Liver (tissue), 9 donors: ENCODE measurements around the gene PCBP1. TPM values are rescaled to one million over a fixed set of nuclear protein-coding genes. Genes with fewer than 3 reads are reported as not detected.

Source experiments
- DNase-seq: peaks from one replicate; pipeline ENCODE4 v3.0.0-alpha.2; 2017; ENCODE audit warnings: low spot score
- H3K27ac ChIP-seq, 2 donors: one replicate each; pipeline ENCODE4 v1.7.0; 2013; ENCODE audit warnings: inconsistent platforms in 2 of 2, low read length in 2 of 2, control low read depth in 1 of 2, low read depth in 1 of 2, mild to moderate bottlenecking in 1 of 2
- H3K27me3 ChIP-seq, 4 donors: one replicate each; pipeline versions ENCODE4 v1.6.1 to v1.7.0; 2013; ENCODE audit warnings: low read length in 3 of 4, inconsistent platforms in 1 of 4, mild to moderate bottlenecking in 1 of 4, moderate library complexity in 1 of 4; ENCODE audit not compliant: control insufficient read depth in 4 of 4, insufficient read depth in 4 of 4
- H3K36me3 ChIP-seq, 4 donors: one replicate each; pipeline versions ENCODE4 v1.6.1 to v1.7.0; 2013; ENCODE audit warnings: low read length in 3 of 4, mild to moderate bottlenecking in 3 of 4, low read depth in 1 of 4, moderate library complexity in 1 of 4; ENCODE audit not compliant: control insufficient read depth in 4 of 4, insufficient read depth in 3 of 4
- H3K4me1 ChIP-seq, 4 donors: one replicate each; pipeline versions ENCODE4 v1.6.1 to v1.7.0; 2013; ENCODE audit warnings: low read length in 3 of 4, mild to moderate bottlenecking in 3 of 4, moderate library complexity in 1 of 4; ENCODE audit not compliant: control insufficient read depth in 4 of 4, insufficient read depth in 4 of 4
- H3K4me3 ChIP-seq, 3 donors: one replicate each; pipeline versions ENCODE4 v1.6.1 to v1.7.0; 2013; ENCODE audit warnings: low read length in 3 of 3, control low read depth in 1 of 3, low read depth in 1 of 3, mild to moderate bottlenecking in 1 of 3
- H3K9ac ChIP-seq, 2 donors: one replicate each; pipeline ENCODE4 v1.7.0; 2013; ENCODE audit warnings: low read length in 2 of 2, mild to moderate bottlenecking in 2 of 2, moderate library complexity in 2 of 2, control low read depth in 1 of 2, low read depth in 1 of 2
- H3K9me3 ChIP-seq, 4 donors: one replicate each; pipeline versions ENCODE4 v1.6.1 to v1.7.0; 2013; ENCODE audit warnings: low read length in 3 of 4; ENCODE audit not compliant: control insufficient read depth in 4 of 4
- CTCF ChIP-seq: fragments of 150-350 bp; IDR thresholded peaks from 2 replicates; pipeline ENCODE4 v1.5.1; 2017; ENCODE audit warnings: improper control_type of control experiment, low read depth, low read length; ENCODE audit not compliant: missing input control
- EGR1 ChIP-seq, 2 donors: IDR thresholded peaks; 2 replicates each; pipeline ENCODE4 v1.6.1; 2016 to 2018; ENCODE audit warnings: antibody characterized with exemption in 2 of 2, low read depth in 2 of 2
- FOXA1 ChIP-seq: IDR thresholded peaks from 2 replicates; pipeline ENCODE4 v1.6.1; 2016; ENCODE audit warnings: antibody characterized with exemption
- FOXA2 ChIP-seq: IDR thresholded peaks from 2 replicates; pipeline ENCODE4 v1.6.1; 2016; ENCODE audit warnings: antibody characterized with exemption
- GABPA ChIP-seq, 2 donors: IDR thresholded peaks in 1 of 2; conservative IDR thresholded peaks in 1 of 2; 2 replicates each; pipeline ENCODE4 v1.6.1; 2016; ENCODE audit warnings: antibody characterized with exemption in 2 of 2, mild to moderate bottlenecking in 1 of 2, moderate library complexity in 1 of 2
- HNF4A ChIP-seq, 2 donors: conservative IDR thresholded peaks; 2 replicates each; pipeline ENCODE4 v1.6.1; 2016; ENCODE audit warnings: antibody characterized with exemption in 2 of 2, mild to moderate bottlenecking in 2 of 2
- HNF4G ChIP-seq: IDR thresholded peaks from 2 replicates; pipeline ENCODE4 v1.6.1; 2016; ENCODE audit warnings: antibody characterized with exemption
- JUND ChIP-seq, 2 donors: IDR thresholded peaks; 2 replicates each; pipeline ENCODE4 v1.6.1; 2016; ENCODE audit warnings: antibody characterized with exemption in 2 of 2
- MAX ChIP-seq: IDR thresholded peaks from 2 replicates; pipeline ENCODE4 v1.6.1; 2016; ENCODE audit warnings: antibody characterized with exemption
- NR2F2 ChIP-seq: IDR thresholded peaks from 2 replicates; pipeline ENCODE4 v1.6.1; 2016; ENCODE audit warnings: antibody characterized with exemption
- RAD21 ChIP-seq, 2 donors: IDR thresholded peaks; 2 replicates each; pipeline ENCODE4 v1.6.1; 2016; ENCODE audit warnings: antibody characterized with exemption in 2 of 2, mild to moderate bottlenecking in 2 of 2
- RXRA ChIP-seq, 2 donors: IDR thresholded peaks; 2 replicates each; pipeline ENCODE4 v1.6.1; 2017 to 2018; ENCODE audit warnings: antibody characterized with exemption in 2 of 2, mild to moderate bottlenecking in 1 of 2
- SP1 ChIP-seq: IDR thresholded peaks from 2 replicates; pipeline ENCODE4 v1.6.1; 2018; ENCODE audit warnings: antibody characterized with exemption, mild to moderate bottlenecking
- TAF1 ChIP-seq: conservative IDR thresholded peaks from 2 replicates; pipeline ENCODE4 v1.6.1; 2016; ENCODE audit warnings: antibody characterized with exemption, mild to moderate bottlenecking
- YY1 ChIP-seq: IDR thresholded peaks from 2 replicates; pipeline ENCODE4 v1.6.1; 2016; ENCODE audit warnings: antibody characterized with exemption, mild to moderate bottlenecking
- WGBS: extraction: QIAGEN DNeasy Blood & Tissue Kit; methylation state at CpG from one replicate; pipeline ENCODE4 v1.1.7; 2013; 5-methylcytosine and 5-hydroxymethylcytosine counted together
- polyA plus RNA-seq, 2 donors: library from polyadenylated mRNA; stranded (reverse) in 1 of 2; unstranded in 1 of 2; fragments of 200-250 nt in 1 of 2; fragments of >200 nt in 1 of 2; fragmentation: Nextera tagmentation in 1 of 2; extraction: Ambion mirVana in 1 of 2; gene quantifications; one replicate each; pipeline versions ENCODE4 v1.2.1 to v1.2.3, GENCODE V29; 2013 to 2015
- total RNA-seq, 2 donors: library from RNA; depleted of rRNA; stranded (reverse); fragments of >200 nt; gene quantifications; one replicate each; pipeline ENCODE4 v1.2.3, GENCODE V29; 2014
- TF ChIP-seq, protein P1 (sequence below): IDR thresholded peaks from 2 replicates; pipeline ENCODE4 v1.6.1; 2016; ENCODE audit warnings: antibody characterized with exemption, mild to moderate bottlenecking
- TF ChIP-seq, protein P2 (sequence below): IDR thresholded peaks from 2 replicates; pipeline ENCODE4 v1.6.1; 2016; ENCODE audit warnings: antibody characterized with exemption
- TF ChIP-seq, protein P3 (sequence below): IDR thresholded peaks from 2 replicates; pipeline ENCODE4 v1.6.1; 2016; ENCODE audit warnings: antibody characterized with exemption
- donor health status: healthy.
- donor health status: healthy.
- donor health status: healthy.
- donor health status: healthy.
- donor health status: healthy.

PCBP1 gene
- total and polyA plus RNA-seq, 4 donors, result 64.0 to 202 (median 87.9) TPM

DNA sequence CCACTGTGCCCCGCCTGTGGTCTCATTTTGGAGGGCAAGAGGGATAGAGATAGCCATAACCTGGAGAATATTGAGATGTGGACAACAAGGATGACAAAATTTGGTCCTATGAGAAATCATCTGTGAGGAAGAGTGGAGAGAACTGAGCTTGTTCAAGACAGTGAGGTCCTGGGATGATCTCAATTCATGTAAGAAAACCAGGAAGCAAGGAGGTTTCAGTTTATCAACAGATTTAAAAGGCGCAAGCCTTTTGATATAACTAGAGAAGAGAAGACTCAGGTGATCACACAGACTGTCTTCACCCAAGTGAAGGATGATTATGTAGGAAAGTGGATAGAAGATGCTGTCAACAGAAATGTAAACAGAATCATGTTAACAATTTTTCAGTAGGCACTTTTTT, 39.1 kb downstream of the PCBP1 start:
- 97% methylated on average over 2 of the region's 2 CpGs for WGBS
- no peak overlapping the region for H3K27ac ChIP-seq

DNA sequence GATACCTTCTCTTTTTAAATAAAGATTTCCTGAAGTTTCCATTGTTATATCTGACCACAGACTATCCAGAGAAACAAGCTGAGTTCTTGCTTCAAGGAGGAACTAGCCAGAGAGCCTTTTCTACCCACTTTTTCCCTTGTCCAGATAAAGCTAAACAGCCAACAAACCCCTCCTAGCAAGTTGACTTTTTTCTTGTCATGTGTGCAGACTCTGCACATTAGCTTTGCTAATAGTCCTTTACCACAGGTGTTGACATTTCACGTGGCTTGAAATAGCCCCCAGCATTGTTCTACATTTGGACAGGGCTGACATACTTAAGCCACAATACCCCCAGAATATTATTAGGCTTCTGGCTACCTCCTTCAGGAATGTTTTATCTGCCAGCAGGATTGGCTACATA, 40.7 kb downstream of the PCBP1 start:
- WGBS, result 76% methylated on average over 1 of the region's 1 CpG
- no peaks in the 10 kb centered on the region for H3K27me3 ChIP-seq
- H3K9me3 ChIP-seq, result no peaks in the 10 kb centered on the region
- no peak overlapping the region for H3K4me3 ChIP-seq
- no peaks in the 10 kb centered on the region for H3K36me3 ChIP-seq
- DNase-seq, result no peak
- peaks cover 2 to 17% (median 4%) of the 10 kb centered on the region in 4 donors for H3K4me1 ChIP-seq
- peak overlapping the region in 1 of 2 donors; percentile 35 for H3K27ac ChIP-seq
- TF ChIP-seq, protein P1, sequence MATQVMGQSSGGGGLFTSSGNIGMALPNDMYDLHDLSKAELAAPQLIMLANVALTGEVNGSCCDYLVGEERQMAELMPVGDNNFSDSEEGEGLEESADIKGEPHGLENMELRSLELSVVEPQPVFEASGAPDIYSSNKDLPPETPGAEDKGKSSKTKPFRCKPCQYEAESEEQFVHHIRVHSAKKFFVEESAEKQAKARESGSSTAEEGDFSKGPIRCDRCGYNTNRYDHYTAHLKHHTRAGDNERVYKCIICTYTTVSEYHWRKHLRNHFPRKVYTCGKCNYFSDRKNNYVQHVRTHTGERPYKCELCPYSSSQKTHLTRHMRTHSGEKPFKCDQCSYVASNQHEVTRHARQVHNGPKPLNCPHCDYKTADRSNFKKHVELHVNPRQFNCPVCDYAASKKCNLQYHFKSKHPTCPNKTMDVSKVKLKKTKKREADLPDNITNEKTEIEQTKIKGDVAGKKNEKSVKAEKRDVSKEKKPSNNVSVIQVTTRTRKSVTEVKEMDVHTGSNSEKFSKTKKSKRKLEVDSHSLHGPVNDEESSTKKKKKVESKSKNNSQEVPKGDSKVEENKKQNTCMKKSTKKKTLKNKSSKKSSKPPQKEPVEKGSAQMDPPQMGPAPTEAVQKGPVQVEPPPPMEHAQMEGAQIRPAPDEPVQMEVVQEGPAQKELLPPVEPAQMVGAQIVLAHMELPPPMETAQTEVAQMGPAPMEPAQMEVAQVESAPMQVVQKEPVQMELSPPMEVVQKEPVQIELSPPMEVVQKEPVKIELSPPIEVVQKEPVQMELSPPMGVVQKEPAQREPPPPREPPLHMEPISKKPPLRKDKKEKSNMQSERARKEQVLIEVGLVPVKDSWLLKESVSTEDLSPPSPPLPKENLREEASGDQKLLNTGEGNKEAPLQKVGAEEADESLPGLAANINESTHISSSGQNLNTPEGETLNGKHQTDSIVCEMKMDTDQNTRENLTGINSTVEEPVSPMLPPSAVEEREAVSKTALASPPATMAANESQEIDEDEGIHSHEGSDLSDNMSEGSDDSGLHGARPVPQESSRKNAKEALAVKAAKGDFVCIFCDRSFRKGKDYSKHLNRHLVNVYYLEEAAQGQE, result no peak
- TF ChIP-seq JUND (IDR thresholded peaks at IDR 0.05) (no peak), MAX (no peak), CTCF (no peak), RAD21 (IDR thresholded peaks at IDR 0.05) (no peak), HNF4A (conservative IDR thresholded peaks at IDR 0.05) (no peak), TAF1 (no peak), HNF4G (no peak), GABPA (IDR thresholded peaks at IDR 0.05 in 1 of 2, conservative IDR thresholded peaks at IDR 0.05 in 1 of 2) (no peak), RXRA (IDR thresholded peaks at IDR 0.05) (no peak), FOXA1 (no peak), SP1 (no peak)
- TF ChIP-seq, protein P2, sequence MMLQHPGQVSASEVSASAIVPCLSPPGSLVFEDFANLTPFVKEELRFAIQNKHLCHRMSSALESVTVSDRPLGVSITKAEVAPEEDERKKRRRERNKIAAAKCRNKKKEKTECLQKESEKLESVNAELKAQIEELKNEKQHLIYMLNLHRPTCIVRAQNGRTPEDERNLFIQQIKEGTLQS, result no peak
- TF ChIP-seq, protein P3, sequence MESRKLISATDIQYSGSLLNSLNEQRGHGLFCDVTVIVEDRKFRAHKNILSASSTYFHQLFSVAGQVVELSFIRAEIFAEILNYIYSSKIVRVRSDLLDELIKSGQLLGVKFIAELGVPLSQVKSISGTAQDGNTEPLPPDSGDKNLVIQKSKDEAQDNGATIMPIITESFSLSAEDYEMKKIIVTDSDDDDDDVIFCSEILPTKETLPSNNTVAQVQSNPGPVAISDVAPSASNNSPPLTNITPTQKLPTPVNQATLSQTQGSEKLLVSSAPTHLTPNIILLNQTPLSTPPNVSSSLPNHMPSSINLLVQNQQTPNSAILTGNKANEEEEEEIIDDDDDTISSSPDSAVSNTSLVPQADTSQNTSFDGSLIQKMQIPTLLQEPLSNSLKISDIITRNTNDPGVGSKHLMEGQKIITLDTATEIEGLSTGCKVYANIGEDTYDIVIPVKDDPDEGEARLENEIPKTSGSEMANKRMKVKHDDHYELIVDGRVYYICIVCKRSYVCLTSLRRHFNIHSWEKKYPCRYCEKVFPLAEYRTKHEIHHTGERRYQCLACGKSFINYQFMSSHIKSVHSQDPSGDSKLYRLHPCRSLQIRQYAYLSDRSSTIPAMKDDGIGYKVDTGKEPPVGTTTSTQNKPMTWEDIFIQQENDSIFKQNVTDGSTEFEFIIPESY, result no peak
- H3K9ac ChIP-seq, result no peak overlapping the region

More for the DNA sequence above, 39.1 kb downstream of the PCBP1 start:
- Histone ChIP-seq H3K36me3 (no peaks in the 10 kb centered on the region), H3K9me3 (no peaks in the 10 kb centered on the region), H3K9ac (no peak overlapping the region), H3K27me3 (no peaks in the 10 kb centered on the region), H3K4me1 (peaks cover 0 to 4% (median 1%) of the 10 kb centered on the region in 4 donors), H3K4me3 (no peak overlapping the region)
- no peak for DNase-seq
- TF ChIP-seq YY1 (no peak), FOXA1 (no peak), SP1 (no peak), RXRA (IDR thresholded peaks at IDR 0.05) (no peak), NR2F2 (no peak), TAF1 (no peak), EGR1 (IDR thresholded peaks at IDR 0.05; ENCODE audit: low read depth in 2 of 2) (no peak), FOXA2 (no peak), RAD21 (IDR thresholded peaks at IDR 0.05) (no peak)
- TF ChIP-seq, protein P2, result no peak
- TF ChIP-seq, protein P3, result no peak
